Neural progenitor cell (in vitro differentiated cells): ENCODE data around the gene TMEM109. TPM values are rescaled to one million over a fixed set of nuclear protein-coding genes. Genes with fewer than 3 reads are reported as not detected.

Experiments
- DNase-seq: peaks from one replicate; pipeline ENCODE4 v3.0.0-alpha.2; 2016; ENCODE audit warnings: low spot score
- H2AFZ ChIP-seq: fragments of 200-600 bp; sonication (generic); replicated peaks from 2 replicates; pipeline ENCODE4 v1.6.1; 2016; ENCODE audit warnings: antibody characterized with exemption
- H3F3A ChIP-seq: fragments of 200-600 bp; sonication (generic); 2 replicates; pipeline ENCODE4 v1.6.1; 2016; ENCODE audit warnings: antibody characterized with exemption, low read depth
- H3K27ac ChIP-seq: fragments of 200-600 bp; sonication (generic); 2 replicates; pipeline ENCODE4 v1.5.1; 2016; ENCODE audit warnings: mild to moderate bottlenecking
- H3K27me3 ChIP-seq: fragments of 200-600 bp; sonication (generic); 2 replicates; pipeline ENCODE4 v1.6.1; 2016; ENCODE audit warnings: mild to moderate bottlenecking, moderate library complexity
- H3K36me3 ChIP-seq: fragments of 200-600 bp; sonication (generic); 2 replicates; pipeline ENCODE4 v1.5.1; 2016
- H3K4me1 ChIP-seq: fragments of 200-600 bp; sonication (generic); 2 replicates; pipeline ENCODE4 v1.6.1; 2016; ENCODE audit warnings: mixed run types
- H3K4me2 ChIP-seq: fragments of 200-600 bp; sonication (generic); 2 replicates; pipeline ENCODE4 v1.6.1; 2016
- H3K4me3 ChIP-seq: fragments of 200-600 bp; sonication (generic); 2 replicates; pipeline ENCODE4 v1.5.1; 2016
- H3K79me2 ChIP-seq: fragments of 200-600 bp; sonication (generic); 2 replicates; pipeline ENCODE4 v1.6.1; 2016; ENCODE audit warnings: low read depth
- H3K9ac ChIP-seq: fragments of 200-600 bp; sonication (generic); 2 replicates; pipeline ENCODE4 v1.6.1; 2016
- H3K9me3 ChIP-seq: fragments of 200-600 bp; sonication (generic); 2 replicates; pipeline ENCODE4 v1.5.1; 2016; ENCODE audit warnings: low read depth
- H4K20me1 ChIP-seq: fragments of 200-600 bp; sonication (generic); 2 replicates; pipeline ENCODE4 v1.6.1; 2016; ENCODE audit warnings: low read depth
- H3K27ac Mint-ChIP-seq: 3 replicates; pipeline ENCODE4 v1.8.0; 2021; ENCODE audit warnings: mixed read lengths
- H3K27me3 Mint-ChIP-seq: 2 replicates; pipeline ENCODE4 v1.8.0; 2022; ENCODE audit warnings: low read depth, mild to moderate bottlenecking, inconsistent platforms, moderate library complexity, mixed read lengths; ENCODE audit not compliant: insufficient read depth
- H3K36me3 Mint-ChIP-seq: 3 replicates; pipeline ENCODE4 v1.8.0; 2021; ENCODE audit warnings: mixed read lengths
- H3K4me1 Mint-ChIP-seq: 3 replicates; pipeline ENCODE4 v1.8.0; 2021; ENCODE audit warnings: mixed read lengths
- H3K4me3 Mint-ChIP-seq: 3 replicates; pipeline ENCODE4 v1.8.0; 2021; ENCODE audit warnings: mild to moderate bottlenecking, moderate library complexity, mixed read lengths
- H3K9me3 Mint-ChIP-seq: 3 replicates; pipeline ENCODE4 v1.8.0; 2020; ENCODE audit warnings: mixed read lengths
- CTCF ChIP-seq: fragments of 200-600 bp; sonication (generic); IDR thresholded peaks from 2 replicates; pipeline ENCODE4 v1.5.1; 2017; ENCODE audit warnings: antibody characterized with exemption, mild to moderate bottlenecking
- EZH2 ChIP-seq: fragments of 200-600 bp; sonication (generic); IDR thresholded peaks from 2 replicates; pipeline ENCODE4 v1.6.1; 2017; ENCODE audit warnings: antibody characterized with exemption, mild to moderate bottlenecking, moderate library complexity
- EZH2phosphoT487 ChIP-seq: fragments of 200-600 bp; sonication (generic); IDR thresholded peaks from 2 replicates; pipeline ENCODE4 v1.6.1; 2017; ENCODE audit warnings: antibody characterized with exemption
- total RNA-seq: library from RNA; depleted of rRNA; stranded (reverse); fragments of >200 nt; gene quantifications from 2 replicates; pipeline ENCODE4 v1.2.3, GENCODE V29; 2015; ENCODE audit warnings: low replicate concordance

Gene TMEM109
- total RNA-seq, 1 donor from 2014 or later, result 22.4 TPM

- no peaks in the 10 kb centered on the region for H3K9me3 Mint-ChIP-seq
- no peak overlapping the region for H2AFZ ChIP-seq
- H3K4me1 Mint-ChIP-seq, result peaks cover 46% of the 10 kb centered on the region
- no peak for DNase-seq
- no peaks in the 10 kb centered on the region for H3K36me3 ChIP-seq
- H3K27me3 Mint-ChIP-seq, result peaks cover 10% of the 10 kb centered on the region
- peaks cover 31% of the 10 kb centered on the region for H3F3A ChIP-seq
- H3K4me3 ChIP-seq, result no peak overlapping the region
- H3K4me1 ChIP-seq, result peaks cover 19% of the 10 kb centered on the region
- peaks cover 38% of the 10 kb centered on the region for H3K79me2 ChIP-seq
- H3K27ac ChIP-seq, result no peak overlapping the region
- no peak overlapping the region for H3K9ac ChIP-seq
- no peaks in the 10 kb centered on the region for H3K9me3 ChIP-seq
- H3K27me3 ChIP-seq, result peaks cover 3% of the 10 kb centered on the region
- peak overlapping the region; percentile 46 for H3K4me3 Mint-ChIP-seq
- no peak overlapping the region for H3K4me2 ChIP-seq
- H3K27ac Mint-ChIP-seq, result no peak overlapping the region
- peaks cover 14% of the 10 kb centered on the region for H3K36me3 Mint-ChIP-seq
- H4K20me1 ChIP-seq, result peaks cover 26% of the 10 kb centered on the region
- TF ChIP-seq EZH2phosphoT487 (no peak), EZH2 (no peak)
Measured at GRCh38 chr11:60916669-60917206, 2.8 kb downstream of the TMEM109 start.

- no peak for TF ChIP-seq EZH2
- no peak for TF ChIP-seq EZH2phosphoT487
- no peak for TF ChIP-seq CTCF
- Histone ChIP-seq H3F3A (peaks cover 31% of the 10 kb centered on the region), H3K4me3 (no peak overlapping the region), H3K36me3 (no peaks in the 10 kb centered on the region), H3K79me2 (peaks cover 38% of the 10 kb centered on the region), H4K20me1 (peaks cover 26% of the 10 kb centered on the region), H3K4me1 (peaks cover 17% of the 10 kb centered on the region), H3K9me3 (no peaks in the 10 kb centered on the region), H3K27me3 (no peaks in the 10 kb centered on the region), H3K4me2 (no peak overlapping the region), H3K27ac (no peak overlapping the region), H3K9ac (no peak overlapping the region), H2AFZ (no peak overlapping the region)
- Mint-ChIP-seq H3K4me3 (peak overlapping the region; percentile 46), H3K27me3 (peaks cover 10% of the 10 kb centered on the region), H3K36me3 (peaks cover 17% of the 10 kb centered on the region), H3K27ac (no peak overlapping the region), H3K4me1 (peaks cover 43% of the 10 kb centered on the region), H3K9me3 (no peaks in the 10 kb centered on the region)
- no peak for DNase-seq
Measured at GRCh38 chr11:60917267-60917666, 3.3 kb downstream of the TMEM109 start.

GRCh38 chr11:60918251-60918938, 4.4 kb downstream of the TMEM109 start:
- Histone ChIP-seq H3K4me3 (no peak overlapping the region), H3K36me3 (no peaks in the 10 kb centered on the region), H3K4me2 (no peak overlapping the region), H3K9ac (no peak overlapping the region), H3K27me3 (no peaks in the 10 kb centered on the region), H3F3A (peaks cover 30% of the 10 kb centered on the region), H3K79me2 (peaks cover 38% of the 10 kb centered on the region), H3K4me1 (peaks cover 7% of the 10 kb centered on the region), H4K20me1 (peaks cover 26% of the 10 kb centered on the region), H3K27ac (no peak overlapping the region), H3K9me3 (no peaks in the 10 kb centered on the region), H2AFZ (no peak overlapping the region)
- Mint-ChIP-seq H3K9me3 (no peaks in the 10 kb centered on the region), H3K27me3 (peaks cover 10% of the 10 kb centered on the region), H3K4me3 (no peak overlapping the region), H3K4me1 (peaks cover 37% of the 10 kb centered on the region), H3K27ac (no peak overlapping the region), H3K36me3 (peaks cover 22% of the 10 kb centered on the region)
- DNase-seq, result no peak
- TF ChIP-seq CTCF (no peak), EZH2phosphoT487 (no peak), EZH2 (no peak)

GRCh38 chr11:60918939-60919265, 4.9 kb downstream of the TMEM109 start:
- Mint-ChIP-seq H3K4me3 (no peak overlapping the region), H3K36me3 (peaks cover 22% of the 10 kb centered on the region), H3K9me3 (no peaks in the 10 kb centered on the region), H3K27me3 (peaks cover 8% of the 10 kb centered on the region), H3K4me1 (peaks cover 35% of the 10 kb centered on the region), H3K27ac (no peak overlapping the region)
- Histone ChIP-seq H3K4me3 (no peak overlapping the region), H3K9me3 (no peaks in the 10 kb centered on the region), H3K27me3 (no peaks in the 10 kb centered on the region), H3K4me2 (no peak overlapping the region), H3K27ac (no peak overlapping the region), H2AFZ (no peak overlapping the region), H3K36me3 (no peaks in the 10 kb centered on the region), H4K20me1 (peaks cover 26% of the 10 kb centered on the region), H3K9ac (no peak overlapping the region), H3K79me2 (peaks cover 38% of the 10 kb centered on the region), H3K4me1 (peaks cover 6% of the 10 kb centered on the region), H3F3A (peaks cover 25% of the 10 kb centered on the region)
- DNase-seq, result no peak
- TF ChIP-seq EZH2phosphoT487 (no peak), CTCF (no peak), EZH2 (no peak)
